GM15510 (cell line): ENCODE results near the gene UCHL1.

Source experiments
- POLR2A ChIP-seq: IDR thresholded peaks from 3 replicates; pipeline ENCODE4 v1.6.1; 2011; ENCODE audit warnings: borderline replicate concordance; ENCODE audit not compliant: insufficient read length; ENCODE audit errors: extremely low read depth

The UCHL1 gene

GRCh38 chr4:41219421-41219950 lies 37.2 kb upstream of the UCHL1 start:
- TF ChIP-seq POLR2A: no peak

GRCh38 chr4:41221850-41222645 lies 34.7 kb upstream of the UCHL1 start:
- TF ChIP-seq POLR2A: no peak

GRCh38 chr4:41227902-41228301 lies 28.8 kb upstream of the UCHL1 start:
- TF ChIP-seq POLR2A: no peak

- no peak for TF ChIP-seq POLR2A
These were observed 24.3 kb upstream of the UCHL1 start for GRCh38 chr4:41232406-41232805.

GRCh38 chr4:41232856-41233255 lies 23.9 kb upstream of the UCHL1 start:
- TF ChIP-seq POLR2A: no peak

GRCh38 chr4:41236032-41236431 lies 20.7 kb upstream of the UCHL1 start:
- TF ChIP-seq POLR2A: no peak

GRCh38 chr4:41236508-41236907 lies 20.2 kb upstream of the UCHL1 start:
- no peak for TF ChIP-seq POLR2A

- TF ChIP-seq POLR2A: no peak
These were observed 14.8 kb upstream of the UCHL1 start for GRCh38 chr4:41241919-41242318.

GRCh38 chr4:41245983-41246382 lies 10.7 kb upstream of the UCHL1 start:
- TF ChIP-seq POLR2A: no peak

GRCh38 chr4:41256131-41256739 lies 493 bp upstream of the UCHL1 start:
- no peak for TF ChIP-seq POLR2A

- no peak for TF ChIP-seq POLR2A
These were observed 651 bp downstream of the UCHL1 start for GRCh38 chr4:41257257-41257901.

GRCh38 chr4:41257906-41258305 lies 1.2 kb downstream of the UCHL1 start:
- TF ChIP-seq POLR2A: no peak

- no peak for TF ChIP-seq POLR2A
These were observed 2.1 kb downstream of the UCHL1 start for GRCh38 chr4:41258783-41259182.

- TF ChIP-seq POLR2A: no peak
These were observed 3.5 kb downstream of the UCHL1 start for GRCh38 chr4:41260116-41260733.

- no peak for TF ChIP-seq POLR2A
These were observed 5.5 kb downstream of the UCHL1 start for GRCh38 chr4:41262198-41262597.
